Liver (tissue), 3 donors: Measurements from ENCODE around the gene TTF2.
A peak's percentile ranks its signal among the peaks of the same experiment; 100 is the strongest.

Source experiments
- CTCF ChIP-seq: fragments of 150-350 bp; IDR thresholded peaks from 2 replicates; pipeline ENCODE4 v1.5.1; 2017; ENCODE audit warnings: improper control_type of control experiment, low read depth, low read length; ENCODE audit not compliant: missing input control
- EGR1 ChIP-seq, 2 donors: IDR thresholded peaks; 2 replicates each; pipeline ENCODE4 v1.6.1; 2016 to 2018; ENCODE audit warnings: antibody characterized with exemption in 2 of 2, low read depth in 2 of 2
- GABPA ChIP-seq, 2 donors: IDR thresholded peaks in 1 of 2; conservative IDR thresholded peaks in 1 of 2; 2 replicates each; pipeline ENCODE4 v1.6.1; 2016; ENCODE audit warnings: antibody characterized with exemption in 2 of 2, mild to moderate bottlenecking in 1 of 2, moderate library complexity in 1 of 2
- REST ChIP-seq: IDR thresholded peaks from 2 replicates; pipeline ENCODE4 v1.6.1; 2016; ENCODE audit warnings: antibody characterized with exemption, mild to moderate bottlenecking
- TAF1 ChIP-seq: conservative IDR thresholded peaks from 2 replicates; pipeline ENCODE4 v1.6.1; 2016; ENCODE audit warnings: antibody characterized with exemption, mild to moderate bottlenecking
- YY1 ChIP-seq: IDR thresholded peaks from 2 replicates; pipeline ENCODE4 v1.6.1; 2016; ENCODE audit warnings: antibody characterized with exemption, mild to moderate bottlenecking
- donor health status: healthy.
- donor health status: healthy.

DNA sequence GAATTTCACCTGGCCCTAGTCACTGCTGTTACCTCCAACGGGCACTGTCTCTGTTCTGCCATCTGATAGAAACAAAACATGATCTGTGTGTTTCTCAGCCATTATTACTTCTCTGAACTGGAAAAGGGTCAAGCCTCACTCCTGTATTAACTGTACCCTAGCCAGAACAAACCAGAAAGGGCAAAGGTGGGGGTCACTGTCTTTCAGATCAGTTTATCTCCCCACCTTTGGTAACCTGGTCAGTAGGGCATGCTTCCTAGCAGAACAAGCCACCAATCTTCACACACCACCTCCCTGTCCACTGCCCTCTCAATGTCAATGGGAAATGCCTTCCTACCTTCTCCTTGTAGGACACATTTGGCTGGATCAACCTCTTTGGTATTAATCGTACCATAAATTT is 57.6 kb downstream of the TTF2 start:
- TF ChIP-seq EGR1 (IDR thresholded peaks at IDR 0.05; ENCODE audit: low read depth in 2 of 2) (no peak), CTCF (no peak), TAF1 (no peak), GABPA (IDR thresholded peaks at IDR 0.05 in 1 of 2, conservative IDR thresholded peaks at IDR 0.05 in 1 of 2) (no peak), REST (peak; percentile 28), YY1 (no peak)
